ENCODE measurements around the gene GRK5.

The GRK5 gene

GRCh38 chr10:119466076-119466475, 258.7 kb downstream of the GRK5 start:
- DNase-seq: no peak

- DNase-seq: peak; percentile 59
Measured at GRCh38 chr10:119466655-119467054, 259.3 kb downstream of the GRK5 start.

- no peak for DNase-seq
Measured at GRCh38 chr10:119468542-119469324, 261.4 kb downstream of the GRK5 start.

- no peak for DNase-seq
Measured at GRCh38 chr10:119469325-119469707, 261.9 kb downstream of the GRK5 start.

GRCh38 chr10:119469846-119470245, 262.5 kb downstream of the GRK5 start:
- DNase-seq: no peak

GRCh38 chr10:119470920-119471702, 263.7 kb downstream of the GRK5 start:
- no peak for DNase-seq

- no peak for DNase-seq
Measured at GRCh38 chr10:119473771-119474170, 266.4 kb downstream of the GRK5 start.

- DNase-seq: no peak
Measured at GRCh38 chr10:119474606-119475005, 267.2 kb downstream of the GRK5 start.

- no peak for DNase-seq
Measured at GRCh38 chr10:119477444-119477843, 270.1 kb downstream of the GRK5 start.

GRCh38 chr10:119478111-119478802, 270.9 kb downstream of the GRK5 start:
- peak; percentile 33 for DNase-seq

GRCh38 chr10:119478811-119479341, 271.5 kb downstream of the GRK5 start:
- no peak for DNase-seq

GRCh38 chr10:119479532-119479931, 272.2 kb downstream of the GRK5 start:
- DNase-seq: no peak

GRCh38 chr10:119480667-119481066, 273.3 kb downstream of the GRK5 start:
- no peak for DNase-seq

- no peak for DNase-seq
Measured at GRCh38 chr10:119481781-119482426, 274.5 kb downstream of the GRK5 start.

GRCh38 chr10:119483001-119483400, 275.6 kb downstream of the GRK5 start:
- no peak for DNase-seq

- no peak for DNase-seq
Measured at GRCh38 chr10:119483839-119484238, 276.5 kb downstream of the GRK5 start.

GRCh38 chr10:119488675-119489074, 281.3 kb downstream of the GRK5 start:
- no peak for DNase-seq

GRCh38 chr10:119489991-119490326, 282.6 kb downstream of the GRK5 start:
- DNase-seq: no peak

GRCh38 chr10:119491966-119492757, 284.8 kb downstream of the GRK5 start:
- no peak for DNase-seq

GRCh38 chr10:119493155-119493554, 285.8 kb downstream of the GRK5 start:
- DNase-seq: no peak

GRCh38 chr10:119494236-119495020, 287.1 kb downstream of the GRK5 start:
- no peak for DNase-seq
